D341Med (cell line): ENCODE data around the gene TMEM219.
"Not testable (repeated sequence)": the region's sequence is repeated elsewhere in the genome, so short reads cannot be mapped to it uniquely, and the experiment has no call there.

Experiments
- DNase-seq: peaks from one replicate; pipeline ENCODE4 v3.0.0; 2012; ENCODE audit warnings: low spot score

Gene TMEM219

DNA sequence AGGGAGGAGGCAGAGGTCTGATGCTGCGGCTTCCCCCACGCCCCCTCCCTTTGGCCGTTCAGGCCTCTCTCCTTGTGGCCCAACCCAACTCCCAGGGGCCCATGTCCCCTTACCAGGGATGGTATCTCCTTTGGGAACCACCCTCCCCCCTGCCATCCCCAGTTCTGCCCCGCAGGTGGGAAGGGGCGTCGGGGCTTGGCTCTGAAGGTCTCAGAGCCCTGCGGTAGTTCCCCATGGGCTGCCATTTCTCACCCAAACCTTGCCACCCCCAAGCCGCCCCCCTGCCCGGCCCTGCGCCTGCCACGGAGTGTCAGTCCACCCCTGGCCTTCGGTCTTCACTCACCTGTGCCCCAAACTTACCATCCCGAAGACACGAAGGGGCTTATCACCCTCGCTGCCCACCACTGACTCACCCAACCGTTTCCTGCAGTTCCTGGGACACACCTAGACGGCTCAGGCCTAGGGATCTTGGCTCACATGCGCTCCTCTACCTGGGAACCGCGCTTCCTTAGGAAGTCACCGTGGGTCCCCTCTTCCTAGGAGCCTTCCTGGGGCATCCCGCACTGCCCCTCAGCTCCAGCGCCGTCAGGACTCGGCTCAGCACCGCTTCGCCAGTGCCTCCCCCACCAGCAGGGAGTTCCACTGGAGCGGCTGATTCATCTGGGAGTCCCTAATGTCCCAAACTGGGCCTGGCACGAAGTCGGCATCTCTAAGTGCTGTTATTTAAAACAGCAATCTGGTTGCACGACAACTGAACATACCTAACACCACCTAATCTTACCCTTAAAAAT is 50.0 kb downstream of the TMEM219 start:
- no peak for DNase-seq

DNA sequence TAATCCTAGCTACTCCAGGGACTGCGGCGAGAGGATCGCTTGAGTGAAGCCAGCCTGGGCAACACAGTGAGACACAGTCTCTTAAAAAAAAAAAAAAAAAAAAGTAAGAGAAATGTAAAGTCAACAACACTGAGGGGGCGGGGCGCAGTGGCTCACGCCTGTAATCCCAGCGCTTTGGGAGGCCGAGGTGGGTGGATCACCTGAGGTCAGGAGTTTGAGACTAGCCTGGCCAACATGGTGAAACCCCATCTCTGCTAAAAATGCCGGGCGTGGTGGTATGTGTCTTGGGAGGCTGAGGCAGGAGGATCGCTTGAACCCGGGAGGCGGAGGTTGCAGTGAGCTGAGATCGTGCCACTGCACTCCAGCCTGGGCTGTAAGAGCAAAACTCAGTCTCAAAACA is 50.7 kb downstream of the TMEM219 start:
- DNase-seq, result not testable (repeated sequence)

DNA sequence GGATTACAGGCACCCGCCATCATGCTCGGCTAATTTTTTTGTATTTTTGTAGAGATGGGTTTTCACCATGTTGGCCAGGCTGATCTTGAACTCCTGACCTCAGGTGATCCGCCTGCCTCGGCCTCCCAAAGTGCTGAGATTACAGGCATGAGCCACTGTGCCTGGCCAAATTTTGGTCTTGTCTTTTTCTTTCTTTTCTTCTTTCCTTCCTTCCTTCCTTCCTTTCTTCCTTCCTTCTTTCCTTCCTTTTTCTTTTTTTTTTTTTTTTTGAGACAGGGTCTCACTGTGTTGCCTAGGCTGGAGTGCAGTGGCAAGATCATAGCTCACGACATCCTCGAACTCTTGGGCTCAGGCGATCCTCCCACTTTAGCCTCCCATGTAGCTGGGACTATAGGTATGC is 53.6 kb downstream of the TMEM219 start:
- not testable (repeated sequence) for DNase-seq

DNA sequence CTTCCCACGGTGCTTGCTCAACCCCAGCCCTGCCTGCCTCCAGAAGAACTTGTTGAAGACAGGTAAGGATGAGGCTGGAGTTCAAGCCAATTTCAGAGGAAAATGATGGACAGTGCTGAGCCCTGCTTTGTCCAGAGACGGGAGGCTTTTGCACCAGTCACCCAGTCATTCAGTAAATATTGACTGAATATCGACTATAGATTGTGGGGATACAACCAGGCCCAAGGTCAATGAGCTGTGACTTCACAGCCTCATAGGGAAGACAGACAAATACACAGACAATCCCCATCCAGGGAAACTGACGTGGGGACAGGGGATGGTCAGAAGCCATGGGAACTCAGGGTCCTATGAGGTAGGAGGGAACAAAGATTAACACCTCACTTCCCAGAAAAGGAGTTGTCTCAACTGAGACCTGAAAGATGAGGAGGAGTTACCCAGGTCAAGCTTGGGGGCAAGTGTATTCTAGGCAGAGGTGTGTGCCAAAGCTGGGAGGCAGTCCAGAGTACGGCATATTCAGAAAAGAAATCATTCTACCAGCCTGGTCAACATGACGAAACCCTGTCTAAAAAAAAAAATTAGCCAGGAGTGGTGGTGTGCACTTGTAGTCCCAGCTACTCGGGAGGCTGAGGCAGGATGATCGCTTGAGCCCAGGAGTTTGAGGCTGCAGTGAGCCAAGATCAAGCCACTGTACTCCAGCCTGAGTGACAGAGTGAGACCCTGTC is 54.8 kb downstream of the TMEM219 start:
- DNase-seq, result no peak

DNA sequence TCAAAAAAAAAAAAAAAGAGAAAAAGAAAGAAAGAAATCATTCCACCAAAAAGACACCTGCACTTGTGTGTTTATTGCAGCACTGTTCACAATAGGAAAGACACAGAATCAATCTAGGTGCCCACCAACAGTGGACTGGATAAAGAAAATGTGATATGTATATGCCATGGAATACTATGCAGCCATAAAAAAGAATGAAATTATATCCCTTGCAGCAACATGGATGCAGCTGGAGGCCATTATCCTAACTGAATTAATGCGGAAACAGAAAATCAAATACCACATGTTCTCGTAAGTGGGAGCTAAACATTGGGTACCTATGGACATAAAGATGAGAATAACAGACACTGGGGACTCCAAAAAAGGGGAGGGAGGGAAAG is 55.4 kb downstream of the TMEM219 start:
- no peak for DNase-seq

DNA sequence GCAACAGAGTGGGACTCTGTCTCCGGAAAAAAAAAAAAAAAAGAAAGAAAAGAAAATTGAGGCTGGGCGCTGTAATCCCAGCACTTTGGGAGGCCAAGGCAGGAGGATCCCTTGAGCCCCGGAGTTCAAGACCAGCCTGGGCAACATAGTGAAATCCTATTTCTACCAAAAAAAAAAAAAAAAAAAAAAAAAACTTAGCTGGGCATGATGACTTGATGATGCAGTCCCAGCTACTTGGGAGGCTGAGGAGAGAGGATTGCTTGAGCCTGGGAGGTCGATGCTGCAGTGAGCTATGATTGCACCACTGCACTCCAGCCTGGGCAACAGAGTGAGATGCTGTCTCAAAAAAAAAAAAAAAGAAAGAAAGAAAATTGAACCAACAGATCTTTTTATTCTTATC is 56.1 kb downstream of the TMEM219 start:
- DNase-seq, result not testable (repeated sequence)

DNA sequence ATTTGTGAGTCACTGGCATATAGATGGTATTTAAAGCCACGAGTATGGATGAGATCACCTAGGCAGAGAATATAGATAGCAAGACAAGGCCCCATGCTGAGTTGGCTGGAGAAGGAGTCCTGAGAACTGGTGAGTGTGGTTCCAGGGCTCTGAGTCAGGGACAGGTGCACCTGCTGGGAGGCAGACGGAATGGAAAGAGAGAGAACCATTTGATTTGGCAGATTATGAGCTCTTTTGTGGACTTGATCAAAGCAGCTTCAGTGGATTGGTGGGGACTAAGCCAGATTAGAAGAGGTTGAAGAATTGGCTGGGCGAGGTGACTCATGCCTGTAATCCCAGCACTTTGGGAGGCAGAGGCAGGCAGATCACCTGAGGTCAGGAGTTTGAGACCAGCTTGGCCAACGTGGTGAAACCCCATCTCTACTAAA is 56.9 kb downstream of the TMEM219 start:
- no peak for DNase-seq
